Peyer's patch (tissue), 4 donors: ENCODE results near the gene PPY.

Experiments used
- CTCF ChIP-seq, 6 experiments: fragments of 450-650 bp in 4 of 6; fragments of 200-600 bp in 2 of 6; sonication (generic) in 1 of 6; IDR thresholded peaks; one replicate each; pipeline ENCODE4 v1.5.1; 2017 to 2019; ENCODE audit warnings: antibody characterized with exemption in 6 of 6, mild to moderate bottlenecking in 3 of 6, moderate library complexity in 1 of 6
- POLR2A ChIP-seq, 2 donors: fragments of 450-650 bp; IDR thresholded peaks; one replicate each; pipeline ENCODE4 v1.5.1; 2017; ENCODE audit warnings: antibody characterized with exemption in 2 of 2, mild to moderate bottlenecking in 2 of 2, moderate library complexity in 2 of 2

DNA sequence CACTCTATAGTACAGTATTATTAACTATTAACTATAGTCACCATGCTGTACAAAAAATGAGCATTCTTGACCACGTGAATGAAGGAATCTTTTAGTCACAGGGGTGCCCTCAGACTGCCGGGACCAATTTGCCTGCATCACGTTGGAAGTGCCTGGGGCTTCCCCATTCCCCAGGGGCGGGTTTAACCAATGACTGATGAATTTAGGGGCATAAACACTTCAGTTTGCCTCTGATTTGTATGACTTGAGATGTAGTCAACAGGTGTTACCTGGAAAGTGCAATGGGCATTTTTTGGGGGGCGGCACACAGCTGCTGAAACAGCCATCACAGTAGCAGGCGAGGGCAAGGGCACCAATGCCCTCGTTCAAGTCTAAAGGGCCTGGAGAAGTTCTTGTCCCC is 20.2 kb upstream of the PPY start:
- TF ChIP-seq CTCF (IDR thresholded peaks at IDR 0.05), result no peak
- TF ChIP-seq POLR2A (IDR thresholded peaks at IDR 0.05), result no peak
